ENCODE results near the gene ELMO1. TPM values are rescaled to one million over a fixed set of nuclear protein-coding genes. Genes with fewer than 3 reads are reported as not detected.

Gene ELMO1
- total and polyA plus RNA-seq, 10 of the 15 experiments (the other 5 are each of a cell fraction or from before 2014, with no cell fraction given) = 22.6 to 85.9 (median 56.6) TPM

- intact Hi-C loops (cut with micrococcal nuclease; ENCODE audit: unreplicated experiment) = no loop called here
- Histone ChIP-seq H3K4me3 (no peak overlapping the region), H3K9me3 (replicated peaks; ENCODE audit: control insufficient read depth, insufficient read depth, low read length) (no peaks in the 10 kb centered on the region; the same call in 2 of the 3 replicates), H3K79me2 (ENCODE audit: control insufficient read depth, insufficient read depth, low read length) (no peaks in the 10 kb centered on the region), H3K27ac (ENCODE audit: control insufficient read depth, insufficient read depth) (no peak overlapping the region), H4K20me1 (ENCODE audit: control insufficient read depth, insufficient read depth) (no peaks in the 10 kb centered on the region), H3K4me1 (ENCODE audit: control insufficient read depth, insufficient read depth, low read length) (no peaks in the 10 kb centered on the region), H3K36me3 (ENCODE audit: control insufficient read depth in 2 of 2, insufficient read depth in 2 of 2, low read length in 1 of 2) (no peaks in the 10 kb centered on the region), H3K27me3 (replicated peaks in 1 of 2; ENCODE audit: control insufficient read depth in 2 of 2, insufficient read depth in 2 of 2, low read length in 1 of 2) (no peaks in the 10 kb centered on the region), H3K9ac (ENCODE audit: control insufficient read depth, insufficient read depth, low read length) (no peak overlapping the region), H2AFZ (ENCODE audit: control insufficient read depth, low read depth, low read length) (no peak overlapping the region), H3K4me2 (ENCODE audit: control insufficient read depth, insufficient read depth) (no peak overlapping the region)
- SMC1A ChIA-PET (ENCODE audit: uncharacterized antibody, unreplicated experiment) = no interaction called here
- POLR2A ChIA-PET = no interaction called here
- DNase-seq (ENCODE audit: low read depth, low spot score) (no peak), FAIRE-seq (no peak), ATAC-seq (no peak)
- BruUV-seq (replicated peaks) = no TSS peak
- WGBS (ENCODE audit: insufficient coverage, insufficient replicate concordance, low lambda C conversion rate, missing lambda C conversion rate) = 95% methylated on average over 5 of the region's 5 CpGs
- RAD21 ChIA-PET (ENCODE audit: unreplicated experiment) = interaction anchor here (1.9 kb wide), 1 partner anchor 181 kb away, joined by 5 read pairs; no protein-coding TSS in a partner anchor
- TF ChIP-seq MEF2B (IDR thresholded peaks at IDR 0.05; ENCODE audit: partially characterized antibody, poor library complexity, severe bottlenecking) = no peak
- no peak for TF ChIP-seq CEBPB (IDR thresholded peaks at IDR 0.05; ENCODE audit: borderline replicate concordance in 1 of 2, low read depth in 2 of 2, low read length in 2 of 2)
- TF ChIP-seq CREB1 (IDR thresholded peaks at IDR 0.05; ENCODE audit: low read depth) = no peak
- no peak for TF ChIP-seq TCF3 (IDR thresholded peaks at IDR 0.05; ENCODE audit: borderline replicate concordance, insufficient read depth, low read depth, low read length)
- CTCF ChIA-PET = interaction anchor here (1.1 kb wide), 1 partner anchor 9 kb away, joined by 3 read pairs; no protein-coding TSS in a partner anchor
- in situ Hi-C loops (cut with MboI) = no loop called here
Observed at GRCh38 chr7:37000511-37000910, 448.2 kb downstream of the ELMO1 start.

- in situ Hi-C loops (cut with MboI) (no loop called here), intact Hi-C loops (cut with micrococcal nuclease; ENCODE audit: unreplicated experiment) (no loop called here)
- H2AFZ ChIP-seq (ENCODE audit: control insufficient read depth, low read depth, low read length) = no peak overlapping the region
- H3K27ac ChIP-seq (ENCODE audit: control insufficient read depth, insufficient read depth) = no peak overlapping the region
- CTCF ChIA-PET = interaction anchor here (0.6 kb wide), 1 partner anchor 558 kb away, joined by 3 read pairs; no protein-coding TSS in a partner anchor
- no peak for DNase-seq (ENCODE audit: low read depth, low spot score)
- H3K9me3 ChIP-seq (replicated peaks; ENCODE audit: control insufficient read depth, insufficient read depth, low read length) = no peaks in the 10 kb centered on the region; the same call in 2 of the 3 replicates
- SMC1A ChIA-PET (ENCODE audit: uncharacterized antibody, unreplicated experiment) = no interaction called here
- BruUV-seq (replicated peaks) = no TSS peak
- H3K9ac ChIP-seq (ENCODE audit: control insufficient read depth, insufficient read depth, low read length) = no peak overlapping the region
- H3K4me3 ChIP-seq = no peak overlapping the region
- no peak overlapping the region for H3K4me2 ChIP-seq (ENCODE audit: control insufficient read depth, insufficient read depth)
- no peaks in the 10 kb centered on the region for H3K27me3 ChIP-seq (replicated peaks in 1 of 2; ENCODE audit: control insufficient read depth in 2 of 2, insufficient read depth in 2 of 2, low read length in 1 of 2)
- no peaks in the 10 kb centered on the region for H3K4me1 ChIP-seq (ENCODE audit: control insufficient read depth, insufficient read depth, low read length)
- 91% methylated on average over 9 of the region's 9 CpGs for WGBS (ENCODE audit: insufficient coverage, insufficient replicate concordance, low lambda C conversion rate, missing lambda C conversion rate)
- no peak for ATAC-seq
- H3K79me2 ChIP-seq (ENCODE audit: control insufficient read depth, insufficient read depth, low read length) = no peaks in the 10 kb centered on the region
- H3K36me3 ChIP-seq (ENCODE audit: control insufficient read depth in 2 of 2, insufficient read depth in 2 of 2, low read length in 1 of 2) = no peaks in the 10 kb centered on the region
- POLR2A ChIA-PET = no interaction called here
- no peaks in the 10 kb centered on the region for H4K20me1 ChIP-seq (ENCODE audit: control insufficient read depth, insufficient read depth)
- RAD21 ChIA-PET (ENCODE audit: unreplicated experiment) = interaction anchor here (1.9 kb wide), 1 partner anchor 182 kb away, joined by 5 read pairs; no protein-coding TSS in a partner anchor
- FAIRE-seq = no peak
- TF ChIP-seq ZBTB33 (IDR thresholded peaks at IDR 0.05) (no peak), MYC (IDR thresholded peaks at IDR 0.05; ENCODE audit: insufficient read depth, insufficient read length, insufficient replicate concordance, low read length, severe bottlenecking) (no peak), ZBTB11 (CRISPR knock-in tag; IDR thresholded peaks at IDR 0.05) (no peak), ESRRA (IDR thresholded peaks at IDR 0.05; ENCODE audit: low read length) (no peak), NFYA (IDR thresholded peaks at IDR 0.05; ENCODE audit: borderline replicate concordance, low read depth, low read length) (no peak), CBFB (IDR thresholded peaks at IDR 0.05; ENCODE audit: low read depth) (no peak)
Observed at GRCh38 chr7:36999626-37000485, 448.8 kb downstream of the ELMO1 start.

All from GM12878 (cell line).